HG02763 (cell line): Measurements from ENCODE around the gene SPNS2.

ENCODE experiments used
- ATAC-seq: cut with Tn5 transposase; IDR thresholded peaks from one replicate; pipeline ENCODE4 v1.9.1; 2021; ENCODE audit warnings: mild to moderate bottlenecking, moderate library complexity; ENCODE audit not compliant: unreplicated experiment

Gene SPNS2

DNA sequence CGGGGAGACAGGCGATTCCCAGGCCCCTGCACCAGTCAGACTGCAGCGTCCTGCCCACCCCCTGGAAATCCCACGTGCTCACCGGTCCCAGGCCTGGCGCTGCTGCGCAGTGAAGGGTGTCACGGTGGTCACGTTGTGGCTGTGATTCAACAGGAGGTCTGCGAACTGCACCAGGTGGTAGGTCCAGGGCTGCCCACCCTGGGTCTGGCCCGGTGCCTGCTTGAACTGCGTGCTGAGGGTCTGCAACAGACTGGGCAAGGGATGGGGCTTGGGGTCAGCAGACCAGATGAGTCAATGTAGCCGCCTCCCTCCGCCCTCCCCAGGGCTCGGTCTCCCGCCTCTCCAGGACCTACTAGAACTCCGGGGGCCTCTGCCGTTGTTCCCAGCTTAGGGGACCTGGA lies 49.4 kb downstream of the SPNS2 start:
- ATAC-seq = no peak

DNA sequence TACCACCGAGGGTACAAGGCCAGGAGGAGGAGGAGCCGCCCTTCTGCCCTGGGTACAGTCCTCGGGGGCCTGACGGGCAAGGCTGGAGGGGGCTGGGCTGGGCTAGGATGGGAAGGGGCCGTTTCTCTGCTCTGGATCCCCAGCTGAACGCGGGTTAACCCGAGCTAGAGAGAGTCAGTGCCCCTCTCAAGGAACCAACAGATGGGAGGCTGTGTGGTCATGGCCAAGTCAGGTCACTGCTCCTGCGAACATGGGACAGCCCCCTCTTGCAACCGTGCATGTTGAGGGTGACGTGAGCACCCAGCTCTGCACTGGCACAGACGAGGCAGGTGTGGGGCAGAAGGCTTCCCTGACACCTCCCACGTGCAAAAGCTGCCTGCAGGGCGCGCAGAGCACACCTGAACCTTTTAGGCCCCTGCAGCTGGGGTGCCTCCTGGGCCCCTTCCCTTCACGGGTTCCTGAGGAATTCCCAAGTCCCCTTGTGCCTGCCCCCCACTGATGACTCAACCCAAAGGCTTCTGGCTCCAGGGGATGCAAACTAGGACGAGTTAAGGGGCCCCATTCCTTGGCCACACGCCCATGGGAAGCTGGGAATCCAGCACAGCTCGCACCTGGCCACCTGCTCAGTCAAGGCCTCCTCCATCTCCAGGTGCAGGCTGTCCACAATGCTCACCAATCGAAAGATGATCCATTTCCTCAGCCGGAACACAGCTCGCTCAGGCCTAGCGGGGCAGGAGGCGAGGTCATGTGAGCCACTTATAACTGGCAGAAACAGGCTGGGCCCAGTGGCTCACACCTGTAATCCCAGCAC lies 50.2 kb downstream of the SPNS2 start:
- ATAC-seq = no peak

DNA sequence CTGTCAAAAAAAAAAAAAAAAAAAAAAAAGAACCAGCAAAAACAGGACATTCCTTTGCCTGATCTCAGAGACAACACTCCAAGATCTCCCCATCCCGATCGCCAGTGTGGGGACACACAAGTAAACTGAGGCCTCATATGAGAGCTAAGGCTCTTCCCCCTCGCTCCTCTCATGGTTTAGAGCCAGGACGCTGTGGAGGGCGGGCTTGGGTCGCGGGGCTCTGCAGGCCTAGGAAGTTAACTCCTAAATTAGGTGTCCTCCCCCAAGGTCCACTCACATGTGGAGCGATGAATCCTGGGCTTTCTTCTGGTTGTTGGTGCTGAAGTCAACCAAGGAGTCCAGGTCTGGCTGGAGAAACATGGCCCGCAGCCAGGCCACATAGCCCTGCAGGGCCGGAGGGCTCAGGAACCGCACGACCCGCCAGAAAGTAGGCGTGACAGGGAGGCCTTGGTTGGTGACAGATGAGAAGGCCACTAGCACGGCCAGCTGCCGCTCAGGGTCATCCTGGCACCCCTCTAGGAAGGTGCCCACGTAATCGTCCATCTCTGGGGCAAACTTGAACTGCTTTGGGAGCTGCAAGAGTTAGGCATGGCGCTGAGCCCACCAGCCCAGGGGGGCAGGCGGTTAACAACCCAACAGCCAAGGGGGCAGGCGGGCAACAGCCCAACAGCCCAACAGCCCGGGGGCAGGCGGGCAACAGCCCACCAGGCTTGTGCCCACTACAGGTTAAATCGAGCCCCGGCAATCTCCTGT lies 51.3 kb downstream of the SPNS2 start:
- ATAC-seq = no peak

DNA sequence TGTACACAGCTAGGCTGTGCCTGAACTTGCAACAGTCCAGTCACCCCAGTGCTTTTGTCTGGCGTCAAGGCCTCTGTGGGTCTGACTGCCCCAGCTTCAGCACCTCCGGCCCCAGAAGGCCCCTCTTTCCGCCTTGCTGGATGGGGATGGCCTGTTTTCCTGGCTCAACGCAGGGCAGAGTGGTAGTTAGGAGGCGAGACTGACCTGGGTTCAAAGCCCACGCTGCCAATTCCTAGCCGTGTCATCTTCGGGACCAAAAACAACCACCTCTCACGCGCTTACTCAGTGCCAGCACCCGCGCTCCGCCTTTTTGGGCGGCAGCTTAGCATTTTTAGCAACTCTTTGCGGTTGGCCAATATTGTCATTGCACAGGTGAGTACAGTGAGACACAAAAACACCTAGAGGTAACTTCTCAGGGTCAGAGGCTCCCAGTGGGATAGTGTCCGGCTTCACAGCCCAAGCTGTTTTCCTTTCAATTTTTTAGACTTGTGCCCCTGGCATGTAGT lies 51.9 kb downstream of the SPNS2 start:
- ATAC-seq = no peak

DNA sequence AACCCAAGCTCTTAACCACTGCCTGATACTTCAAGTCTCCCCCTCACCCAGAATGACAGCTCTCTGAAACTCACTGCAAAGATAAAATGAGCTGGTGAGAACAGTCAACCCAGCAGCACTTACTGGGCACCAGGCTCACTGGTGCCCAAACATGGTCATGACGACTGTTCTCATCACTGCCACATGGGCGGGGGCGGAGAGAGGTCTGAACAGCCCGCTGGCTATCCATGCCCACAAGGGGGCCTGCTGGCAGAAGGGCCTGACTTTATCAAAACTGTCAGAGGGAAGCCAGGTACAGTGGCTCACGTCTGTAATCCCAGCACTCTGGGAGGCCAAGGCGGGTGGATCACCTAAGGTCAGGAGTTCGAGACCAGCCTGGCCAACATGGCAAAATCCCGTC lies 52.5 kb downstream of the SPNS2 start:
- no peak for ATAC-seq

DNA sequence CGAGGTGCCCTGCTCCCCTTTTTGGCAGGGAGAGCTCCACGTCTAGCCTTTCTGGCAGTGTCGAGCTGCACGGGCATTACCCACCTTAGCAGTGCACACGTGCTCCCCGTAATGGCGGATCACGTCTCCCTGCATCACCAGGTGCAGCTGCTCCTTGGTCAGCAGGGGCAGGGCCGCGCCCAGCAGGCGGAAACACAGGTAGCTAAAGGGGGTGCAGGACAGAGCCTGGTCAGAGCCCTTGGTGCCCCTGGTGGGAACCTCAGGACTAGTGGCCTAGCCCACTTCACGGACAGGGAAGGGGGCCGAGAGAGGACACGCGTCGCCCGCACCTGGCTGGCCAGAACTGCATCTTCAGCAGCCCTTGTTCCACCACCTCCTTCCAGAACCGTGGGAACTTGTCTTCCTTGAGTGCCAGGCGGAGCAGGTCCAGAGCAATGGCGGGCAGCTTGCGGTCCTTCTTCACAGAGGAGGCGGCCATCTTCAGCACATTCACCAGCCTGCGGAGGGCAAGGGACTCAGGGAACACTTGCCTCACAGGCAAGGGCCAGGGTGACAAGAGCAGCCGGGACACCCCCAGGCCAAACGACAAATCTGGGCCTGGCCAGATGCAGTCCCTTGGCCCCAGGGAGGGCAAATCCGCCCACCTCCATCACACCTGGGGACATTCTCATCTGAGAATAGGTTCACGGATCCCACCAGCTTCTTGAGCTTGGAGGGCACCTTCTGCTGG lies 53.3 kb downstream of the SPNS2 start:
- ATAC-seq = no peak

DNA sequence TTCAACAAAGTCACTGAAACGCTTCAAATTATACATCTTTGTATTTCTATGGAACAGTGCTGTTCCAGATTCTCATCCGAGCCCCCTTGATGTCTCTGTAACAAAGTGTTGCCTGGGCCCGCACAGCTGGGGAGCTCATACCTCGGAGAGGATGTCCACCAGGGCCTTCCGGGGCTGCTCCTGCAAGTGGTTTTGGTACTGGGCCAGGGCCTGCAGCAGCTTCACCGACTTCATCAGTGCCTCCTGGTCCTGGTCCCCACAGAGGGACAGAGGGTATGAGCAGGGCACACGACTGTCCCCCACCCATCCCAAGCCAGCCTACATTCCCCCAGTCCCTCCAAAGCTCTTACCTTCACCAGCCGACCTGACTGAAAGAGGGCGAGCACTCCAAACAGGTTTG lies 55.0 kb downstream of the SPNS2 start:
- ATAC-seq = no peak

DNA sequence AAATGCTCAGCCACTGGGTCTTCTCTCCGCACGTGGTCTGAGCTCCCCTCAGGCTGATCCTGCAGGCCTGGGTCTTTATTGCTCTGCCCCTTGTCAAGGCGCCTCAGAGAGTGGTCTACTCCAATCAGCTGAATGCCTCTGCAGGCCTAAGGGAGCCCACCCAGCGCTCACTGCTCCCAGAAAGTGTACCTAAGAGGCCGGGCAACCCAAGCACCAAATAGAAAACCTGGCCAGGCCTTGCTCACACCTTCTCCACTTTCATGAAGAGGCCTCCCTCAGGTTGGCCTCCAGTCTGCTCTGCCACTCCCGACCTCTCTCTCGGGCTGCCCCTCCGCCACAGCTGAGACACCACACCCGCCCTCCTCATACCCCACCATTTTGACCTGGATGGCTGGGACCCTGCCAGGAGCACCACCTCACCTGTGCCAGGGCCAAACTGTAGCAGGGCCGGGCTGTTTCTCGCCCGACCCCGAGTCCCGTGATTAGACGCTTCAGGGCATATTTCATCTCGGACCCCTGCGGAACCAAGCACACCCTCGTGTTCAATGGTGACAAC lies 55.8 kb downstream of the SPNS2 start:
- ATAC-seq = no peak

DNA sequence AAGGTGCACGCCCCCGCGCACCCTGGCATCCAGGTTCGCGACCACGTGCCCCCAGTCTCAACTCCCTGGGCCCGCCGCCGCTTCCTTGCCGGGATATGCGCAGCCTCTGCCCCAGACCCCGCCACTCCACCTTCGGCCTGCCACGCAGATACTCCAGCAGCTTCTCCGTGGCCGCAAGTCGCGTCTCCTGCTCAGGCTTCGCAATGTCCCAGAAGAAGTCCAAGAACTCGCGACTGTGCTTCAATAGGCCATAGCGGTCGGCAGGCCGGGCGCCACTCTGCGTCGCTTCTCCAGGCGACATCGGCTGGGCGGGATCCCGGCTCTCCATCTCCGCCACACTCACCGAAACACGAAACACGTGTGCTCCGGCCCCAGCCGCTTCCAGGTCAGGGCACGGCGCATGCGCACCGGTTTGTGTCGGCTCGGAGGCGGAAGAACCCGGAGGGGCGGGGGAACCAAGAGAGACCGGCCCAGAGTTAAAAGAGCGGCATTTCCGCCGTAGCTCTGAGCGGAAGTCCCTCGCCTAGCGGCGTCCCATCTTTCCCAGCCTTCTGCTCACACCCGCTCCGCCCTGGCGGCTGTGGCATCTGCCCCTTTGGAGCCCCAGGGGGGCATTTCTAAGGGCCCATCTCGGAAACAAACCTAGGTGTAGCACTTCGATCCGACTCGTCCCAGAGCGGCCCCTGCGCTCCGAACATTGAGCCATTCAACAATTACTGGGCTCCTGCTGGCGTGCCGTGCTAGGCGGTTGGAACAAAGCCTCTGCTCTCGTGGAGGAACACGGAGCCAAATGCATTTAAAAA lies 56.5 kb downstream of the SPNS2 start, which contains the start of gene MYBBP1A:
Gene MYBBP1A (minus strand): TSS at position 388 of the 803 bp plus-strand sequence. CDS start 60 bp downstream, at position 328.
- peak; percentile 87 for ATAC-seq

DNA sequence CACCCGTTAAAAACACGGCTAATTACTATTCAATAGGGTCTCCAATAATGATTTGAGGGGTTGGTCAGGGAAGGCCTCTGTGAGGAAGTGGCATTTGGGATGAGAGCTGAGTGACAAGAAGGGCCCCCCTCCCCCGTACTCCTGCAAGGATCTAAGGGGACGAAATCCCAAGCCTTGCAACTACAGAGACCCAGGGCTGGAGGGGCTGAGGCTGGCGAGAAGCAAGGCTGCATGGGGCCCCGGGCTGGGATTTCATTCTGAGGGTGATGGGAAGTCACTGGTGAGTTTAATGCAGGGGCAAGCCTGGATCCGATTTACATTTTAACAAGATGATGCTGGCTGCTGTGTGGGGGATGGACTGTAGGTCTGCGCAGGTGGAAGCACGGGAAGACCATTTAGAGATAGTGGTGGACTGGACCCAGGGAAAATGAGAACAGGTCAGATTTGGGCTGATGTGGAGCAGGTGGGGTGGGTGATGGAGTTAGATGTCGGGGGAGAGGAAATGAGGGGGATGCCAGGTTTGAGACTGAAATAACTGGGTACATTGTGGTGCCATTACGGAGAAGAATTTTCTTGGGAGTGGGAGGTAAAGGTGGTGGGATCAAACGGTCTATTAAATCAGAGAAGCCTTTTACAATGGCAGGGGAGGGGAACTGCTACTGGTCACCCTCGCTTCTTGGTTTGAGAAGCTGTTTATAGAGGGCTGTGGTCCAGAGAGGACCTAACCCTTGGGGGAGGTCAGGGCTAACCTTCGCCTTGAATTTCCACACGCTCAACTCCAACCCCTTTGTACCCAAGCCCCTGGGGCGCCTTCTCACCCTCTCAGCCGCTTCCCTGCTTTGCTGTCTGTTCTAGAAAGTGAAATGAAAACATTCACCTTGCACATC lies 57.4 kb downstream of the SPNS2 start:
- ATAC-seq = no peak

DNA sequence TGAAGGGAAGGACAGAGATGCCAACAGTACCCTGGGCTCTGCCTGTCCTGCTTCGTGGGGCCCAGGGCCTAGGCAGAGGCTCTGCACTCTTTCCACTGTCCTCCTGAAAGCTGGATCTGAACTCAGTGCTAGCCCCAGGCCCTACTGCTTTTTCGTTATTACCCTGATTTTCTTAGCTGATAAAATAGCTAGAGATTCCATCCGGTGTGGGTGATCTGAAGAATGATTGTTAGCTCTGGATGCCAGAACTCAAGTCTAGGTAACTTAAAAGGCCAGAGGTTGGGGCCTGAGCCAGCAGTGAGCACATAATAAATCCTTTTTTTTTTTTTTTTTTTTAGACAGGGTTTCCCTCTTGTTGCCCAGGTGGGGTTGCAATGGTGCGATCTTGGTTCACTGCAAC lies 58.3 kb downstream of the SPNS2 start:
- no peak for ATAC-seq

DNA sequence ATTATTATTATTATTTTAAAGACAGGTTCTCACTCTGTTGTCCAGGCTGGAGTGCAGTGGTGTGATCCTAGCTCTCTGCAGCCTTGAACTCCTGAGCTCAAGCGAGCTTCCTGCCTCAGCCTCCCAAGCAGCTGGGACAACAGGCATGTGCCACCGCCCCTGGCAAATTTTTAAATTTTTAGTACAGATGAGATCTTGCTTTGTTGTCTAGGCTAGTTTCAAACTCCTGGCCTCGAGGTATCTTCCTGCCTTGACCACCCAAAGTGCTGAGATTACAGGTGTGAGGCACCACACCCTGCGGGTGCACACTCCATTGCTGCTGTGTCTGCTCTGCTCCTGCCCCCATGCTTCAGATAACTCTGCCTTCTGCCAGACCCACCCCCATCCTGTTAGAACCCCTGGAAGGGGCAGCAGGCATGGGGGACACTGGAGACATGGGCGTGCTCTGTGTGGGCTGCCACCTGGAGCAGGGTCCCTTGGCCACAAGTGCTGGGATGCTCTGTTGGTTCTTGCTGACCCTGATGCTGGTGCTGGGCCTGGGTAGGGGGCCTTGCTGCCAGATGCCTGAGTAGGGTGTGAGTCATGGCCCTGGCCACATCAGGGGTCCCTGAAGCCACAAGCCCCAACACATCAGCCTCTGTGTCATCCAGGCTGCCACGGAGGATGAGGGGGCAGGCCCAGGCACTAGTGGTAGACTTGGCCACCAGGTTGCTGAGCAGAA lies 59.1 kb downstream of the SPNS2 start:
- ATAC-seq = no peak

DNA sequence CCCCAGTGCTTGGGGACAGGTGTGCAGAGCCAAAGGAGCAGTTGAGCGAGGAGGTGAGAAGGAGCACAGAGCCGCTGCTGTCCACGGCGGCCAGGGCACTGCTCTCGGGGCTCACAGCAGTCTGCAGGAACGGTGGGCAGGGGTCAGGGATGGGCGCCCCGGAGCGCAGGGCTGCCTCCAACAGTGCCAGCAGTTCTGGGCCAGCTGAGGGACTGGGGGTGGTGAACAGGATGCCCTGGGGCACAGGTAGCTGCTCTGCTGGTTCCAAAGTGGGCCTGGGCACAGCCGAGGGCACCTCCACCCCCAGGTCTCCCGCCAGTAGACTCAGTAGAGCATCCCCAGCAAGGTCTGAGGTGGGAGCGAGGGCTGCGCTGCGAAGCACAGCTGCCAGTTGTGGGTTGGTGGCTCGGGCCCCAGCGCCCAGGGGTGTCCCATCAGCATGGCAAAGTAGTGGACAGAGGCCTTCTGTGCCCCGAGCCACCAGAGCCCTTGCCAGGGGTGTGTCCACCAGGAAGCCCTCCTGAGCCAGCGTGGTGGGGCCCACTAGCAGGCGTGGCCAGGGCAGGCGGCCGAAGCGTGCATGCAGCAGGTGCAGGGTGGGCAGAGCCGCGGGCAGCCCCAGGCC lies 59.8 kb downstream of the SPNS2 start:
- no peak for ATAC-seq

DNA sequence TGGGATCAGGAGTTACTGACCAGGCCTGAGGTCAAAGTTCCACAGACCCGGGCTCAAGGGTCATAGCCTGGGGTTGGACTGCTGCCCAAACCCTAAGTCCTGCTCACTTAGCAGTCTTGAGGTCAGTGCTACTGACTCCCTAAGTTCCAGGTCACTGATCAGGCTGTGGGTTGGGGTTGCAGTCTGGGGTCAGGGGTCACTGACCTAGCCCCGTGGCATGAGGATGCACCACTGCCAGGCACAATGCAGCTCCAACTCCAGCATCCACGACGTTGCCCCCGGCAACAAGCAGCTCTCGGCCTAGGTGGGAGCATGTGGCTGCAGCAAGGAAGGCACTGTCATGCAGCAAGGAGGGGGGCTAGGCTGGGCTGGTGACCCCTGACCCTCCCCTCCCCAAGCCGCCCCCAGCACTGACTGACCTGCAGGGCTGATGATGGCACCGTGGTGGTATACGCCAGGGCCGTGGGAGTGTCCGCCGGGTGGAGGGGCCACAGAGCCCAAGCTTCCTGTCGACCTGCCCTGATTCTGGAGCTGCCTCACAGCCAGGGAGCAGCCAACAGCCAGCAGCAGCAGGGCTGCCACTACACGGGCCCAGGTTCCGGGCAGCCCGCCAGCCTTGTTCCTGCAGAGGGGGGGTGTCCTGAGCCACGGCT lies 60.6 kb downstream of the SPNS2 start:
- no peak for ATAC-seq

DNA sequence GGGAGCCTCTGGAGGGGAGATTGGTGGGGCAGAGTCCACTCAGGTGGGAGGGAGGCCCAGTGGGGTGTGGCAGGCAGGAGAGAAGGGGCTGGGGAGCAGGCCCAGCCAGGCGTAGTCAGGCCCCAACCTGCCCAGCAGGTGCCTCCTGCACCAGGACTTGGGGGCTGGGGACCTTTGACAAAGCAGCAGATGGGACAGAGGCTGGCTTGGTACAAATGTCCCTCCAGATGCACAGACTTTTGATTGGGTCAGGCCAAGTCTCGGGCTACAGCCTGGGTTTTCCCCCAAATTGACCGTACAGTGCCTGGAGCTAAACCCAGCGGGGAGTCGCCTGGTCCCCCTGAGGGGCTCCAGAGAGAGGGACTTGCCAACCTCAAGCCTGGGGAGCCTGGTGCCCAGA lies 61.3 kb downstream of the SPNS2 start:
- no peak for ATAC-seq

DNA sequence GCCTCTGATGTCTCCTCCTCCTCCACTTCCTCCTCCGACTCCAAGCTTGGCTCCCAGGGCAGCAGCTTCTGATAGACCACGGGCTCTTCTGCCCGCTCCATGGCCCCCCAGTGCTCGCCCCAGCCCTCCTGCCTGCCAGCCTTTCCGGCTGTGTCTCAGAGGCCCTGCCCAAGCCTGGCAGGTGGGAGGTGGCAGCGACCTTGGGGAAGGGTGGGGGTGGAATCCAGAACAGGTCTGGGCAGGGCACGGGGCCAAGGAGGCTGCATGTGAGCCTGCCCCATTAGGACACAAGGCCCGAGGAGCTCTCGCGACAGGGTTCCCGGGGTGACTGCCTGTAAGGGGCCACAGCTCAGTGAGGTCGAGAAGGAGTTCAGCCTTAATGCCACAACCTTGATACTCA lies 61.7 kb downstream of the SPNS2 start, which contains the start of gene GGT6:
Gene GGT6 (minus strand): TSS at position 157 of the 400 bp plus-strand sequence. CDS start 56 bp downstream, at position 101.
- no peak for ATAC-seq

DNA sequence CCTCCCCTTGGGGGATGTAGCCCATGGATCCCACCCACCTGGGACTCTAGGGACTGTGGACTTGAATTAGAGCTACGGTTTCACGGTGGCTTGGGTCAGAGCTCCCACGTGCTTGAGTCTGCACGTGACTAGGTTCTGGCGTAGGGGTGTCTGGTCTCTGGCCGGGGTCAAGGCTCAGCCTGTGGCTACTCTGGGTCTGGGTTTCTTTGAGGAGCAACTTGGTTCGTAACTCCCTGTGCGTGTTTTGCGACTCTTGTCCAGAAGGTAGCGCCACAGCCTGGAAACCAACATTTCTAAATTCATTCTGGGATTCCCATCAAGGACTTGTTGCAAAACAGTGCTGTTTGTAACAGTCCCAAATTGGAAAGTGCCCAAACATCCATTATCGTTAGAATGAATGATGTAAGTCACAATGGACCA lies 62.2 kb downstream of the SPNS2 start:
- ATAC-seq = no peak
